HG03460 (cell line): ENCODE results near the gene MDGA2.
"Not testable (repeated sequence)": the region's sequence is repeated elsewhere in the genome, so short reads cannot be mapped to it uniquely, and the experiment has no call there.

Experiments
- ATAC-seq: cut with Tn5 transposase; IDR thresholded peaks from one replicate; pipeline ENCODE4 v1.9.1; 2021; ENCODE audit not compliant: unreplicated experiment

The MDGA2 gene

GRCh38 chr14:46985529-46986380 lies 689.6 kb downstream of the MDGA2 start:
- no peak for ATAC-seq

GRCh38 chr14:46973295-46973694 lies 702.1 kb downstream of the MDGA2 start:
- no peak for ATAC-seq

- no peak for ATAC-seq
Observed at GRCh38 chr14:46964378-46964777, 711.0 kb downstream of the MDGA2 start.

- ATAC-seq = no peak
Observed at GRCh38 chr14:46951103-46951502, 724.3 kb downstream of the MDGA2 start.

GRCh38 chr14:46940611-46941010 lies 734.8 kb downstream of the MDGA2 start:
- no peak for ATAC-seq

- no peak for ATAC-seq
Observed at GRCh38 chr14:46920542-46920941, 754.9 kb downstream of the MDGA2 start.

GRCh38 chr14:46915539-46915938 lies 759.9 kb downstream of the MDGA2 start:
- not testable (repeated sequence) for ATAC-seq

- no peak for ATAC-seq
Observed at GRCh38 chr14:46902837-46903236, 772.6 kb downstream of the MDGA2 start.

GRCh38 chr14:46894476-46894875 lies 780.9 kb downstream of the MDGA2 start:
- ATAC-seq = no peak

GRCh38 chr14:46887144-46887543 lies 788.3 kb downstream of the MDGA2 start:
- peak; percentile 59 for ATAC-seq

- no peak for ATAC-seq
Observed at GRCh38 chr14:46885566-46885965, 789.8 kb downstream of the MDGA2 start.

- ATAC-seq = no peak
Observed at GRCh38 chr14:46861753-46862152, 813.7 kb downstream of the MDGA2 start.

GRCh38 chr14:46840944-46841720 lies 834.3 kb downstream of the MDGA2 start:
- ATAC-seq = no peak

GRCh38 chr14:46820291-46820690 lies 855.1 kb downstream of the MDGA2 start:
- ATAC-seq = no peak

- no peak for ATAC-seq
Observed at GRCh38 chr14:46819117-46819516, 856.3 kb downstream of the MDGA2 start.

- no peak for ATAC-seq
Observed at GRCh38 chr14:46818147-46818546, 857.3 kb downstream of the MDGA2 start.

- no peak for ATAC-seq
Observed at GRCh38 chr14:46793144-46793543, 882.3 kb downstream of the MDGA2 start.
